Chondrocyte (in vitro differentiated cells): ENCODE measurements around the gene STPG2. TPM values are rescaled to one million over a fixed set of nuclear protein-coding genes. Genes with fewer than 3 reads are reported as not detected.

Experiments used
- DNase-seq: peaks from one replicate; pipeline ENCODE4 v3.0.0; 2021; ENCODE audit warnings: mixed read lengths, low spot score
- H3K27ac Mint-ChIP-seq: one replicate; pipeline ENCODE4 v1.8.0; 2021; ENCODE audit warnings: mild to moderate bottlenecking, moderate library complexity, mixed read lengths; ENCODE audit not compliant: unreplicated experiment
- H3K27me3 Mint-ChIP-seq: 2 replicates; pipeline ENCODE4 v1.8.0; 2021; ENCODE audit warnings: low read depth, mixed read lengths
- H3K36me3 Mint-ChIP-seq: 2 replicates; pipeline ENCODE4 v1.8.0; 2021; ENCODE audit warnings: low read depth, mixed read lengths
- H3K4me1 Mint-ChIP-seq: 2 replicates; pipeline ENCODE4 v1.8.0; 2021; ENCODE audit warnings: low read depth, mild to moderate bottlenecking, mixed read lengths
- H3K4me3 Mint-ChIP-seq: one replicate; pipeline ENCODE4 v1.8.0; 2021; ENCODE audit warnings: mild to moderate bottlenecking, moderate library complexity, mixed read lengths; ENCODE audit not compliant: unreplicated experiment
- H3K9me3 Mint-ChIP-seq: 2 replicates; pipeline ENCODE4 v1.8.0; 2021; ENCODE audit warnings: low read depth, mixed read lengths
- total RNA-seq: library from RNA; stranded (reverse); gene quantifications from 3 replicates; pipeline ENCODE4 v1.2.1, GENCODE V29; 2021
- TF ChIP-seq, protein P1 (sequence below): fragments of 200-600 bp; sonication (generic); IDR thresholded peaks from 2 replicates; pipeline ENCODE4 v1.5.0; 2021; ENCODE audit warnings: antibody characterized with exemption, mild to moderate bottlenecking, moderate library complexity

The STPG2 gene
- total RNA-seq, 1 donor from 2014 or later, result 0.12 TPM

- no peaks in the 10 kb centered on the region for H3K27me3 Mint-ChIP-seq
- H3K4me3 Mint-ChIP-seq, result no peak overlapping the region
- TF ChIP-seq, protein P1, sequence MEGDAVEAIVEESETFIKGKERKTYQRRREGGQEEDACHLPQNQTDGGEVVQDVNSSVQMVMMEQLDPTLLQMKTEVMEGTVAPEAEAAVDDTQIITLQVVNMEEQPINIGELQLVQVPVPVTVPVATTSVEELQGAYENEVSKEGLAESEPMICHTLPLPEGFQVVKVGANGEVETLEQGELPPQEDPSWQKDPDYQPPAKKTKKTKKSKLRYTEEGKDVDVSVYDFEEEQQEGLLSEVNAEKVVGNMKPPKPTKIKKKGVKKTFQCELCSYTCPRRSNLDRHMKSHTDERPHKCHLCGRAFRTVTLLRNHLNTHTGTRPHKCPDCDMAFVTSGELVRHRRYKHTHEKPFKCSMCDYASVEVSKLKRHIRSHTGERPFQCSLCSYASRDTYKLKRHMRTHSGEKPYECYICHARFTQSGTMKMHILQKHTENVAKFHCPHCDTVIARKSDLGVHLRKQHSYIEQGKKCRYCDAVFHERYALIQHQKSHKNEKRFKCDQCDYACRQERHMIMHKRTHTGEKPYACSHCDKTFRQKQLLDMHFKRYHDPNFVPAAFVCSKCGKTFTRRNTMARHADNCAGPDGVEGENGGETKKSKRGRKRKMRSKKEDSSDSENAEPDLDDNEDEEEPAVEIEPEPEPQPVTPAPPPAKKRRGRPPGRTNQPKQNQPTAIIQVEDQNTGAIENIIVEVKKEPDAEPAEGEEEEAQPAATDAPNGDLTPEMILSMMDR, result no peak
- peaks cover 48% of the 10 kb centered on the region for H3K9me3 Mint-ChIP-seq
- H3K36me3 Mint-ChIP-seq, result peaks cover 4% of the 10 kb centered on the region
- DNase-seq, result no peak
- no peaks in the 10 kb centered on the region for H3K4me1 Mint-ChIP-seq
- H3K27ac Mint-ChIP-seq, result no peak overlapping the region
These were observed 205.1 kb downstream of the STPG2 start for GRCh38 chr4:97938141-97938540.

DNA sequence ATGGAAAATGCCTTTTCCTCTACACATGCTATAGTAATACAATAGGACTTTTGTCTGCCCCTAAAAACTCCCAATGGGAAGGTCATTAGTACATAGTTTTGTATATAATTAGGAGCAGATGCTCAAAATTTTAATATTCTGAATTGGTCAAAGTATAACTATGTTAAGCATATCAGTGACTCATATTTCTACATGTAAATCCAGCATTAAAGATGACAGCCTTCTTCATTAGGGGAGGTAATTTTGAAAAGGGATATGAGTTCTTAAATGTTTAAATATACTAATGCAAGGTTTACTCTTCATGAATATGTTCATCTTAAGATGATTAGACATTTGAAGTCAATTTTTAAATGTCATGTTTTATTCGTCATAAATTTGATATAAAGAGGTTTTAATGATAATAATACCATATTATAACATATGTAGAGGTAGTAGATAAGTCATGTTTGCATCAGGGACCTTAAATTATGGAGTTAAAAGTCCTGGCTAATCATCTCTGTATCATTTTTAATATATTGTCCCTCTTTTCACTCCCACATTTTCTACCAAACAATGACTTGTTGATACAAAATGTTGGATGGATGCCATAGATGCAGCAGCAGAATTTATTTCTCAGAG lies 218.8 kb downstream of the STPG2 start:
- peaks cover 5% of the 10 kb centered on the region for H3K9me3 Mint-ChIP-seq
- no peaks in the 10 kb centered on the region for H3K27me3 Mint-ChIP-seq
- no peaks in the 10 kb centered on the region for H3K4me1 Mint-ChIP-seq

DNA sequence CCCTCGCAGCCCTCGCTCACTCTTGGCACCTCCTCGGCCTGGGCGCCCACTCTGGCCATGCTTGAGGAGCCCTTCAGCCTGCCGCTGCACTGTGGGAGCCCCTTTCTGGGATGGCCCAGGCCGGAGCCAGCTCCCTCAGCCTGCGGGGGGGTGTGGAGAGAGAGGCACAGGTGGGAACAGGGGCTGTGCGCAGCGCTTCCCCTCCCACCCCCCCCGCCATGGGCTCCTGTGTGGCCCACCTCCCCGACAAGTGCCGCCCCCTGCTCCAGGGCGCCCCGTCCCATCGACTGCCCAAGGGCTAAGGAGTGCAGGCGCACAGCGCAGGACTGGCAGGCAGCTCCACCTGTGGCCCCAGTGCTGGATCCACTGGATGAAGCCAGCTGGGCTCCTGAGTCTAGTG lies 220.2 kb downstream of the STPG2 start:
- H3K27ac Mint-ChIP-seq, result no peak overlapping the region
- no peaks in the 10 kb centered on the region for H3K36me3 Mint-ChIP-seq
- TF ChIP-seq, protein P1, result no peak
- H3K27me3 Mint-ChIP-seq, result no peaks in the 10 kb centered on the region
- H3K4me1 Mint-ChIP-seq, result no peaks in the 10 kb centered on the region
- H3K4me3 Mint-ChIP-seq, result no peak overlapping the region
- DNase-seq, result peak; percentile 77
- H3K9me3 Mint-ChIP-seq, result peaks cover 5% of the 10 kb centered on the region

More for the DNA sequence above, 218.8 kb downstream of the STPG2 start:
- Mint-ChIP-seq H3K4me3 (no peak overlapping the region), H3K36me3 (no peaks in the 10 kb centered on the region), H3K27ac (no peak overlapping the region)
- TF ChIP-seq, protein P1, result no peak
- DNase-seq, result no peak

DNA sequence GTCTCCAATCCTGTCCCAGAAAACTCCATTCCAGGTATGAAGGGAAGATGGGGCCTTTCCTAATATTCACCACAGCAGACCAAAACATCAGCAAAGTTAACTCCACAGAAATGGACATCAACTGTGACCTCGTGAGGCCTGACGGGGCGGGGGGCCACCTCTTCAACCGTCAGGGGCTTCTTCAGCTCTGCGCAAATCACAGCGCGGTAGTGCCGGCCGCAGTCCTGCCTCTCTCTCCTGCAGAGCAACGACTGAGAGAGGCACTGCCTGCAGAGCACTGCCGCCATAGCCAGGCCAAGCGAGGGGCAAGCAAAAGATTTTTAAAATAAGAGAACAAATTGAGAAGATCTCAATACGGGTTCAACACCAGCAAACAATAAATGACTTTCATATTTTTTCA lies 226.2 kb downstream of the STPG2 start:
- TF ChIP-seq, protein P1, result no peak
- no peak overlapping the region for H3K4me3 Mint-ChIP-seq
- H3K27me3 Mint-ChIP-seq, result peaks cover 3% of the 10 kb centered on the region
- no peak overlapping the region for H3K27ac Mint-ChIP-seq
- no peak for DNase-seq
- H3K9me3 Mint-ChIP-seq, result peaks cover 4% of the 10 kb centered on the region
- H3K4me1 Mint-ChIP-seq, result no peaks in the 10 kb centered on the region
- H3K36me3 Mint-ChIP-seq, result no peaks in the 10 kb centered on the region

GRCh38 chr4:97912156-97912555 lies 231.1 kb downstream of the STPG2 start:
- H3K4me1 Mint-ChIP-seq, result no peaks in the 10 kb centered on the region
- no peak for DNase-seq
- TF ChIP-seq, protein P1, result no peak
- H3K4me3 Mint-ChIP-seq, result no peak overlapping the region
- no peak overlapping the region for H3K27ac Mint-ChIP-seq
- H3K27me3 Mint-ChIP-seq, result peaks cover 3% of the 10 kb centered on the region
- peaks cover 4% of the 10 kb centered on the region for H3K9me3 Mint-ChIP-seq
- H3K36me3 Mint-ChIP-seq, result no peaks in the 10 kb centered on the region
